NCI-H1436 (cell line): ENCODE results near the gene FZD1.
"Not testable (repeated sequence)": the region's sequence is repeated elsewhere in the genome, so short reads cannot be mapped to it uniquely, and the experiment has no call there.

Experiments
- DNase-seq: peaks from one replicate; lab custom pipeline; 2025; lab: John Stamatoyannopoulos, UW

Gene FZD1

DNA sequence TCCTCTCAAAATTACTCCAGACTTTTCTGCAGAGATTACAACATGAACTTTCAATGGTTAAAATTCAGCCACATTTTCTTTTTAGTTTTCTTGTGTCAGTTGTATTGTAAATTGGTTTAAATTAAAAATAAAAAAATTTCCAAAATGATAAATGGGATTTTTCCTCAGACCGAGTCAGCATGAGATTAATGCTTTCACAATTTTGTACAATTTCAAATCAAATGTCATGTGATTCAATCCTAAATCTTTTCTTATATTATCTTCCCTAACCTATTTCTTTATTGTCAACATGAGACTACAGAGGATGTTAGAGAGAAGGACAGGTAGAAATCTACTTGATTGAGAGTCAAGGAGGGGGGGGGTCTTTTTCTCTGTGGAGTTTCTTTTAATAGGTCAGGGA, 33.7 kb downstream of the FZD1 start:
- no peak for DNase-seq

DNA sequence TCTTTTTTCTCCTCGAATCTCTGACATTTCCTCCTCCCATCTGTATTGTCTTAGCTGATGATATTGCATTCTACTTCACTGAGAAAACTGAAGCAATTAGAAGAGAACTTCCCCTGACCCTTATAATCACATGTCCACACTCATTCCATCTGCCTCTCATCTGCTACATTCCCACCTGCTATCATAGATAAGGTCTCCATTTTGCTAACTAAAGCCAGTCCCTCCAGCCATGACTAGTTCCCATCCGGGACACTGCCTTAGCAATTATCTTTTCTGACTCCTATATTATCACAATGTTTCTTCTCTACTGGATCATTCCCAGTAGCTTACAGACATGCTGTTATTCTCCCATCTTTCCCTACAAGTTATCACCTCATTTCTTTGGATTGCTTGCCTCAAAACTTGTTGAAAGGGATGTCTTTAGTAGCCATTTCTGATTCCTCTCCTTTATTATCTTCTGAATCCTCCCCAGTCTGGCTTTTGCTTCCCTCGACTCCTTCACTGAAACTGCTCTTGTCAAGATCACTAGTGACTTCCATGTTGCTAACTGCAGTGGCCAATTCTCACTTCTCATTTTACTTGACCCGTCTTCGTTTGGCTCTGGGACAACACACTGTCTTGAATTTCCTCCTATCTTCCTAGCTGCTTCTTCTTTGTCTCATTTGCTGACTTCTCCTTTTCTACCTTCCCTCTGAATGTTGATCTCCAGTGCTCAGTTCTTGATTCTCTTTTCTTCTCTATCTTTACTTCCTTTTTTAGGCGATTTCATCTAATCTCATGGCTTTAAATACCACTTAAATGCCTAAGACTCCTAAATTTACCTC, 35.9 kb downstream of the FZD1 start:
- no peak for DNase-seq

- DNase-seq, result no peak
Measured at GRCh38 chr7:91302794-91303193, 38.6 kb downstream of the FZD1 start.

DNA sequence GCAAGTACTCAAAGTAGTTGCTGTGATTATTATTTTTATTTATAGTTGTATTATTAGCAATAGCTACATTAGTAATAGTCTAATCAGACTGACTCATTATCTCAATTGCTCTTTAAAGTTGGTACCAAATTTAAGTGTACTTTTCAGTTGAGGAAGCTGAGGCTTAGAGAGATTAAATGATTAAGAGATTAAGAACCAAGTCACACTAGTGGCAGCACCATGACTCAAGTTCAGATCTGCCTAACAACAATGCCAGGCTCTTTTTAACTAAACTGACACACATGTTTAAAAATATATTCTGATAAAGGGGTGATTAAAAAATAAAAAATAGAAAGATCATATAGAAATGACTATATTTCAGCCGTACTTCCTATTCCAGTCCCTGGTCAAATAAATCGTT, 42.0 kb downstream of the FZD1 start:
- no peak for DNase-seq

- DNase-seq, result no peak
Measured at GRCh38 chr7:91307467-91307866, 43.2 kb downstream of the FZD1 start.

- not testable (repeated sequence) for DNase-seq
Measured at GRCh38 chr7:91308191-91308590, 44.0 kb downstream of the FZD1 start.

GRCh38 chr7:91310830-91311460, 46.7 kb downstream of the FZD1 start:
- DNase-seq, result no peak

DNA sequence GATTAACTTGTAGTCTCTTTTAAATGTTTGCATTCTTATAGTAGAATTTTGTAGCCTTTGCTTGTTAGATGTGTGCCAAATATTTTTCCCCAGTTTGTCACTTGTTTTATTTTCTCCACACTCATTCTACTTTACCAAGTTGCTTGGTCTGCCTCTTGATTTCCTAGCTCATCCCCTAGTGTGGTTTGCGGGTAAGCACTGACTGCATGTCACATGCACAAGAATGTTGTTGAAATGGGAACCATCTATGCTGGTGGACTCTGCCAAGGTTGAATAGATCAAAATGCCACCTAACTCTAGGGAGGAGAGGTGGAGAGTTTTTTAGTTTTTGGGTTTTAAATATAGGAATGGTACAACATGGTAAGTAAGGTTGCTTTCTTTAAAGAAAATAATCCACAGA, 47.6 kb downstream of the FZD1 start:
- DNase-seq, result no peak

- no peak for DNase-seq
Measured at GRCh38 chr7:91313113-91313512, 48.9 kb downstream of the FZD1 start.

- DNase-seq, result no peak
Measured at GRCh38 chr7:91314591-91315323, 50.5 kb downstream of the FZD1 start.

GRCh38 chr7:91316426-91316825, 52.2 kb downstream of the FZD1 start:
- no peak for DNase-seq

DNA sequence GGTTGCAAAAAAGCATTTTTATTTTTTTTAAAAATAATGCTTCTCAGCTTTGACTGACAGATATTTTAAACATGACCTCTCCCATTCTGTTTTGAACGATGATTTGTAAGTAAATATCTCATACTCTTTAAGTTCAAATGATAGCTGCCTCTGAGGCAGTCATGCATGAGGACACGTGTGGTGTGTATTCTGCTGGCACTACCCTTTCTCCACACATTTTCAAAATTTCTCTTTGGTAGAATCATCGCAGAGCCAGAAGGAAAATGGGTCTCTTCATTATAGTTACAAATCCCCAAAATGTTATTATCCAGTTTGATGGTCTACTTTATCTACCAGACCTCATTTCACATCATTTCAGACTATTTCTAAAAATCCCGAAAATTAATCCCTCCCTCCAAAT, 55.1 kb downstream of the FZD1 start:
- DNase-seq, result no peak

DNA sequence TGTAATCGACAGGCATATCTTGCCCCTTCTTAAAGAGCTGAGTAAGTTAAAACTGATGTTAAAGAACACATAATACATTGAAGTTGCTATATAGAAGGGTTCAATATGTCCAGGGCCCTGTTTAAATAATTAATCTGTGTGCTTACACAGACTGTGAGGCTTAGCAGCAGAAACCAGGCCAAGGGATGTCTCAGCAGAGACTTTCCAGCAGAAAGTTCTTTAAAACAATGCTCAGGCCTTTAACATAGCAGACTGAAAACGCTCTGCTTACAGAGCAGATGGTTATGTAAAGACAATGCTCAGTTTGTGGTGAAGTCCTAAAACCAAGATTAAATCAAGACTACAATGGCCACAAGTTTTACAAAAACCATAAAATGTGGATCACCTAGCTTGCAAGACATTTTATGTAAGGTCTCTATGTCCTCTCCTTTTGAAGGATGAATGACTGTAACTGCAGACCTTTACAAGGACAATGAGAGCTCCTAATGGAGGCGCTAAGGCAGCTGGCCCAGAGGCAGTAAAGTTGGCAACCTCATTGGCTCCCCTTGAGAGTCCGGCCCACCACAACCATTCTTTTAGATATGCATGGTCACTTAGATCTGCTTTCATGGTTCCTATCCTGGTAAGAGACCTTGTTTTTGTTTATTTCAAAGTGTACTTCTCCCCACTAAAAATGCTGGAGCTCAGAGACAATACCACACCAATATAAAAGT, 56.3 kb downstream of the FZD1 start:
- no peak for DNase-seq
